ENCODE results near the gene ZNF384.

DNA sequence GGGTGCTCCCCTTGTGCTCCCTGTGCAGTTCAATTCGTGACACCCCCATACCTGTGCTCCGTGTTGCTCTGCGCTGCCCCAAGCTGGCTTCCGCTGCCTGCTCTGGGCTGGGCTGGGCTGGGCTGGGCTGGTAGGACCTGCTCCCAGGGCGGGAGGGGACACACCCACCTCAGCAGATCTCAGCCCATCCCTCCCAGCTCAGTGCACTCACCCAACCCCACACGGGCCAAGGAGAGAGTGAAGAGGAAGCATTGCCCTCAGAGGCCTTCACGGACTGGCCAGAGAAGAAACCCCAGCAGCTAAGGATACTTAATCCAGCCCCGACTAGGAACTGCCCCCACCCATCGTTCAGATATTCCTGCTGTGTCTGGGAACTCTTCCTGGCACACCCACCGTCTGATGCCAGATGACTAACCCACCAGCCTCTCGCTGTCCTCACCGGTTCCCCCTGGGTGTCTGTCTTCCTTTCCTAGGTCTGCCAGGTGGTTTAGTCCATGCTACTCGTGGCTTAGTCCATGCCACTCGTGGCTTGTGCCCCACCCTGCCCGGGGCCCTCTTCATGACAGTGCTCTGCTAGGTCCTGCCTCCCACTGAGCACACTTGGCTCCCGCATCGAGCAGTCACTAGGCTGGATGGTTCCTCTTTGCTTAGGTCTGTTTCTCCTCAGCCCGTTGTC, 53.2 kb downstream of the ZNF384 start, which contains the start of gene LPAR5:
- TF ChIP-seq, protein P1, sequence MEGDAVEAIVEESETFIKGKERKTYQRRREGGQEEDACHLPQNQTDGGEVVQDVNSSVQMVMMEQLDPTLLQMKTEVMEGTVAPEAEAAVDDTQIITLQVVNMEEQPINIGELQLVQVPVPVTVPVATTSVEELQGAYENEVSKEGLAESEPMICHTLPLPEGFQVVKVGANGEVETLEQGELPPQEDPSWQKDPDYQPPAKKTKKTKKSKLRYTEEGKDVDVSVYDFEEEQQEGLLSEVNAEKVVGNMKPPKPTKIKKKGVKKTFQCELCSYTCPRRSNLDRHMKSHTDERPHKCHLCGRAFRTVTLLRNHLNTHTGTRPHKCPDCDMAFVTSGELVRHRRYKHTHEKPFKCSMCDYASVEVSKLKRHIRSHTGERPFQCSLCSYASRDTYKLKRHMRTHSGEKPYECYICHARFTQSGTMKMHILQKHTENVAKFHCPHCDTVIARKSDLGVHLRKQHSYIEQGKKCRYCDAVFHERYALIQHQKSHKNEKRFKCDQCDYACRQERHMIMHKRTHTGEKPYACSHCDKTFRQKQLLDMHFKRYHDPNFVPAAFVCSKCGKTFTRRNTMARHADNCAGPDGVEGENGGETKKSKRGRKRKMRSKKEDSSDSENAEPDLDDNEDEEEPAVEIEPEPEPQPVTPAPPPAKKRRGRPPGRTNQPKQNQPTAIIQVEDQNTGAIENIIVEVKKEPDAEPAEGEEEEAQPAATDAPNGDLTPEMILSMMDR (IDR thresholded peaks at IDR 0.05) = no peak
- no peak for TF ChIP-seq POLR2A (IDR thresholded peaks at IDR 0.05)

All from ovary (tissue), 3 donors.